Esophagus squamous epithelium (tissue), 5 donors: ENCODE data around the gene ZNF10. TPM values are rescaled to one million over a fixed set of nuclear protein-coding genes. Genes with fewer than 3 reads are reported as not detected.

Experiments used
- DNase-seq: peaks from one replicate; lab custom pipeline; 2025; lab: John Stamatoyannopoulos, UW
- H3K27ac ChIP-seq, 4 donors: fragments of 200-600 bp; sonication (generic); one replicate each; pipeline ENCODE4 v1.5.1; 2016 to 2019; ENCODE audit warnings: mild to moderate bottlenecking in 1 of 4
- H3K27me3 ChIP-seq, 4 donors: fragments of 200-600 bp; sonication (generic); 1 replicate in 3 of 4; 2 replicates in 1 of 4; pipeline versions ENCODE4 v1.5.1 to v1.6.0; 2017 to 2021; ENCODE audit warnings: antibody characterized with exemption in 1 of 4
- H3K36me3 ChIP-seq, 3 donors: fragments of 200-600 bp; sonication (generic); one replicate each; pipeline ENCODE4 v1.5.1; 2016 to 2019
- H3K4me1 ChIP-seq, 3 donors: fragments of 200-600 bp; sonication (generic); one replicate each; pipeline ENCODE4 v1.5.1; 2017 to 2019
- H3K4me3 ChIP-seq, 4 donors: fragments of 200-600 bp; sonication (generic); 1 replicate in 3 of 4; 2 replicates in 1 of 4; pipeline ENCODE4 v1.5.1; 2016 to 2019; ENCODE audit warnings: mild to moderate bottlenecking in 2 of 4, moderate library complexity in 1 of 4
- H3K9me3 ChIP-seq, 3 donors: fragments of 200-600 bp; sonication (generic); one replicate each; pipeline ENCODE4 v1.5.1; 2016 to 2019
- POLR2A ChIP-seq, 4 donors: fragments of 450-650 bp; IDR thresholded peaks; one replicate each; pipeline ENCODE4 v1.6.1; 2017; ENCODE audit warnings: antibody characterized with exemption in 4 of 4, mild to moderate bottlenecking in 4 of 4, moderate library complexity in 3 of 4
- WGBS, 2 donors: methylation state at CpG; one replicate each; pipeline ENCODE4 v1.1.5; 2018; 5-methylcytosine and 5-hydroxymethylcytosine counted together
- intact Hi-C: fragments of 100-400 bp; cut with DNase I; formaldehyde crosslinking; loops from one replicate; pipeline ENCODE4 v1.15.0; 2022
- total RNA-seq, 4 donors: library from RNA; depleted of rRNA; stranded (reverse); fragments of >200 nt; gene quantifications; one replicate each; pipeline ENCODE4 v1.1.0, GENCODE V29; 2016
- TF ChIP-seq, protein P1 (sequence below), 6 experiments: fragments of 450-650 bp in 4 of 6; fragments of 200-600 bp in 2 of 6; sonication (generic) in 2 of 6; IDR thresholded peaks; one replicate each; pipeline ENCODE4 v1.5.1; 2016 to 2019; ENCODE audit warnings: antibody characterized with exemption in 6 of 6, mild to moderate bottlenecking in 4 of 6, moderate library complexity in 4 of 6
- donor health status: DM: yes; HTN: yes; CAD: no.

The ZNF10 gene
- total RNA-seq, 4 donors from 2014 or later = 2.2 to 5.9 (median 4.1) TPM

DNA sequence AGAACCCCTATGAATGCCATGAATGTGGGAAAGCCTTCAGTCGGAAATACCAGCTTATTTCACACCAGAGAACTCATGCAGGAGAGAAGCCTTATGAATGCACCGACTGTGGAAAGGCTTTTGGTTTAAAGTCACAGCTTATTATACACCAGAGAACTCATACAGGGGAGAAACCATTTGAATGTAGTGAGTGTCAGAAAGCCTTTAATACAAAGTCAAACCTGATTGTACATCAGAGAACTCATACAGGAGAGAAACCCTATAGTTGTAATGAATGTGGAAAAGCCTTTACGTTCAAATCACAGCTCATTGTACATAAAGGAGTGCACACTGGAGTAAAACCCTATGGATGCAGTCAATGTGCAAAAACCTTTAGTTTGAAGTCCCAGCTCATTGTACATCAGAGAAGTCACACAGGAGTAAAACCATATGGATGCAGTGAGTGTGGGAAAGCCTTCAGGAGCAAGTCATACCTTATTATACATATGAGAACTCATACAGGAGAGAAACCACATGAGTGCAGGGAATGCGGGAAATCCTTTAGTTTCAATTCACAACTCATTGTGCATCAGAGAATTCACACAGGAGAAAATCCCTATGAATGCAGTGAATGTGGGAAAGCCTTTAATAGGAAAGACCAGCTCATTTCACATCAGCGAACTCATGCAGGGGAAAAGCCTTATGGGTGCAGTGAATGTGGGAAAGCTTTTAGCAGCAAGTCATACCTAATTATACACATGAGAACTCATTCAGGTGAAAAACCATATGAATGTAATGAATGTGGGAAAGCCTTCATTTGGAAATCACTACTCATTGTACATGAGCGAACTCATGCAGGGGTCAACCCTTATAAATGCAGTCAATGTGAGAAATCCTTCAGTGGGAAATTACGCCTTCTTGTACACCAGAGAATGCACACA is 73.2 kb downstream of the ZNF10 start:
- peaks cover 32 to 92% (median 89%) of the 10 kb centered on the region in 3 donors for H3K9me3 ChIP-seq
- no peak for DNase-seq
- TF ChIP-seq, protein P1, sequence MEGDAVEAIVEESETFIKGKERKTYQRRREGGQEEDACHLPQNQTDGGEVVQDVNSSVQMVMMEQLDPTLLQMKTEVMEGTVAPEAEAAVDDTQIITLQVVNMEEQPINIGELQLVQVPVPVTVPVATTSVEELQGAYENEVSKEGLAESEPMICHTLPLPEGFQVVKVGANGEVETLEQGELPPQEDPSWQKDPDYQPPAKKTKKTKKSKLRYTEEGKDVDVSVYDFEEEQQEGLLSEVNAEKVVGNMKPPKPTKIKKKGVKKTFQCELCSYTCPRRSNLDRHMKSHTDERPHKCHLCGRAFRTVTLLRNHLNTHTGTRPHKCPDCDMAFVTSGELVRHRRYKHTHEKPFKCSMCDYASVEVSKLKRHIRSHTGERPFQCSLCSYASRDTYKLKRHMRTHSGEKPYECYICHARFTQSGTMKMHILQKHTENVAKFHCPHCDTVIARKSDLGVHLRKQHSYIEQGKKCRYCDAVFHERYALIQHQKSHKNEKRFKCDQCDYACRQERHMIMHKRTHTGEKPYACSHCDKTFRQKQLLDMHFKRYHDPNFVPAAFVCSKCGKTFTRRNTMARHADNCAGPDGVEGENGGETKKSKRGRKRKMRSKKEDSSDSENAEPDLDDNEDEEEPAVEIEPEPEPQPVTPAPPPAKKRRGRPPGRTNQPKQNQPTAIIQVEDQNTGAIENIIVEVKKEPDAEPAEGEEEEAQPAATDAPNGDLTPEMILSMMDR (IDR thresholded peaks at IDR 0.05) = no peak
- TF ChIP-seq POLR2A (IDR thresholded peaks at IDR 0.05) = no peak
- no peak overlapping the region for H3K27ac ChIP-seq
- H3K4me3 ChIP-seq = peak overlapping the region in 1 of 4 donors; percentile 28
- peaks cover 11 to 49% (median 28%) of the 10 kb centered on the region in 3 donors for H3K36me3 ChIP-seq
- no peaks in the 10 kb centered on the region for H3K4me1 ChIP-seq
- H3K27me3 ChIP-seq = no peaks in the 10 kb centered on the region
- WGBS, 2 donors = 91 to 92% methylated on average over 7 of the region's 7 CpGs
- intact Hi-C loops = no loop called here

DNA sequence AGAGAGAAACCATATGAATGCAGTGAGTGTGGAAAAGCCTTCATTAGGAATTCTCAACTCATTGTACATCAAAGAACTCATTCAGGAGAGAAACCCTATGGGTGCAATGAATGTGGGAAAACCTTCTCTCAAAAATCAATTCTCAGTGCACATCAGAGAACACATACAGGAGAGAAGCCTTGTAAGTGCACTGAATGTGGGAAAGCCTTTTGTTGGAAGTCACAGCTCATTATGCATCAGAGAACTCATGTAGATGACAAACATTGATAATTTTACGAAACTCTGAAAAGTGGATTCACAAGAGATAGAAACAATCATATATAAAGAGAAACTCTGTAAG is 73.8 kb downstream of the ZNF10 start:
- Histone ChIP-seq H3K4me3 (no peak overlapping the region), H3K27ac (no peak overlapping the region), H3K27me3 (no peaks in the 10 kb centered on the region), H3K36me3 (peaks cover 11 to 49% (median 28%) of the 10 kb centered on the region in 3 donors), H3K9me3 (peaks cover 37 to 98% (median 95%) of the 10 kb centered on the region in 3 donors), H3K4me1 (no peaks in the 10 kb centered on the region)
- TF ChIP-seq, protein P1 (IDR thresholded peaks at IDR 0.05) = no peak
- no peak for TF ChIP-seq POLR2A (IDR thresholded peaks at IDR 0.05)
- 89 to 100% methylated on average over 1 of the region's 1 CpG for WGBS, 2 donors
- intact Hi-C loops = no loop called here
- no peak for DNase-seq

DNA sequence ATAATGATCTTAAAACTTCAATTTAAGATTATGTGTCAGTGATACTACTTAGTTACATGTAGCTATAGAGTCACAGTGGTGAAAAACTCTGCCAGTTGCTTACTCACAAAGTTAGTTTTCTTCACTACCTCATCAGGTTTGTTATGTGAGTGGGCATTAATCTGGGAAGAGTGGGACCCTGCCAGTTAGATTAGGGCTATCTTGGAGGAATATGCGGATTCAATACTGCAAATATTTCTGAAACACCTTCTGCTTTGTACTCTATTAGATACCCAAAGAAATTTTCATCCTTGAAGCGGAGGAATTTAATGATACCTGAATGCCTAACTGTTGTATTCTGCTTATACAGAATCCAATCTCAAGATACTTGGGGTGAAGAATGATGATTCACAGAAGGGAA is 76.0 kb downstream of the ZNF10 start:
- no peak for TF ChIP-seq POLR2A (IDR thresholded peaks at IDR 0.05)
- TF ChIP-seq, protein P1 (IDR thresholded peaks at IDR 0.05) = no peak
- Histone ChIP-seq H3K4me3 (no peak overlapping the region), H3K4me1 (no peaks in the 10 kb centered on the region), H3K27ac (no peak overlapping the region), H3K27me3 (no peaks in the 10 kb centered on the region), H3K9me3 (peaks cover 35 to 100% (median 97%) of the 10 kb centered on the region in 3 donors), H3K36me3 (peaks cover 11 to 29% (median 23%) of the 10 kb centered on the region in 3 donors)
- DNase-seq = no peak
- WGBS, 2 donors = 100% methylated on average over 2 of the region's 2 CpGs
- intact Hi-C loops = no loop called here

Other genes with a start within 250 kb of the ZNF10 start
- 10 to 100 TPM; 19.0 to 37.9 (median 35.8) TPM for gene CHFR, start 243.0 kb upstream of the ZNF10 start, total RNA-seq
- 10 to 100 TPM in 1 of 4 donors, 1 to 10 TPM in 3; 3.2 to 10.1 (median 5.1) TPM for gene ZNF605, start 174.3 kb upstream of the ZNF10 start, total RNA-seq
- gene ZNF26, start 144.3 kb upstream of the ZNF10 start, total RNA-seq = 10 to 100 TPM in 1 of 4 donors, 1 to 10 TPM in 3; 2.7 to 17.9 (median 5.9) TPM
- 10 to 100 TPM in 1 of 4 donors, 1 to 10 TPM in 3; 5.3 to 21.2 (median 6.6) TPM for gene ZNF84, start 93.1 kb upstream of the ZNF10 start, total RNA-seq
- gene ZNF140, start 49.7 kb upstream of the ZNF10 start, total RNA-seq = 10 to 100 TPM in 2 of 4 donors, 1 to 10 TPM in 2; 3.9 to 17.5 (median 8.7) TPM
- 1 to 10 TPM in 3 of 4 donors, under 1 TPM in 1; 0.53 to 3.2 (median 1.2) TPM for gene ZNF891, start 353 bp upstream of the ZNF10 start, total RNA-seq
- 10 to 100 TPM in 3 of 4 donors, 1 to 10 TPM in 1; 9.8 to 21.0 (median 15.7) TPM for gene ZNF268, start 50.9 kb downstream of the ZNF10 start, total RNA-seq
- gene ANHX, start 105.2 kb downstream of the ZNF10 start, total RNA-seq = not detected